Activated CD8-positive, alpha-beta memory T cell treated with anti-CD3 and anti-CD28 coated beads for 4 hours (primary cell): ENCODE results near the gene PHACTR1.

ENCODE experiments used
- DNase-seq, 2 donors: peaks; one replicate each; pipeline ENCODE4 v3.0.0-alpha.2; 2020; ENCODE audit warnings: low read depth in 2 of 2

PHACTR1 gene

GRCh38 chr6:13261464-13261994 is 545.0 kb downstream of the PHACTR1 start:
- DNase-seq: no peak

- no peak for DNase-seq
Observed at GRCh38 chr6:13262302-13263230, 546.0 kb downstream of the PHACTR1 start.

GRCh38 chr6:13263669-13264068 is 547.1 kb downstream of the PHACTR1 start:
- no peak for DNase-seq

- DNase-seq: no peak
Observed at GRCh38 chr6:13267142-13267651, 550.6 kb downstream of the PHACTR1 start.

- no peak for DNase-seq
Observed at GRCh38 chr6:13268913-13269518, 552.4 kb downstream of the PHACTR1 start.

GRCh38 chr6:13272131-13273046 is 555.8 kb downstream of the PHACTR1 start:
- no peak for DNase-seq

GRCh38 chr6:13273202-13273930 is 556.8 kb downstream of the PHACTR1 start:
- no peak for DNase-seq

- peak; percentile 58 to 78 for DNase-seq
Observed at GRCh38 chr6:13273931-13274706, 557.6 kb downstream of the PHACTR1 start.

- no peak for DNase-seq
Observed at GRCh38 chr6:13274707-13275434, 558.3 kb downstream of the PHACTR1 start.

- no peak for DNase-seq
Observed at GRCh38 chr6:13275435-13275989, 558.9 kb downstream of the PHACTR1 start.

- DNase-seq: no peak
Observed at GRCh38 chr6:13277231-13277630, 560.7 kb downstream of the PHACTR1 start.

GRCh38 chr6:13278164-13278563 is 561.6 kb downstream of the PHACTR1 start:
- DNase-seq: no peak

- DNase-seq: no peak
Observed at GRCh38 chr6:13278991-13279390, 562.4 kb downstream of the PHACTR1 start.

GRCh38 chr6:13280254-13280653 is 563.7 kb downstream of the PHACTR1 start:
- no peak for DNase-seq

- DNase-seq: no peak
Observed at GRCh38 chr6:13281686-13282085, 565.1 kb downstream of the PHACTR1 start.

- DNase-seq: no peak
Observed at GRCh38 chr6:13282393-13283069, 566.0 kb downstream of the PHACTR1 start.

GRCh38 chr6:13283331-13283730 is 566.8 kb downstream of the PHACTR1 start:
- no peak for DNase-seq

- no peak for DNase-seq
Observed at GRCh38 chr6:13284646-13285045, 568.1 kb downstream of the PHACTR1 start.
